Osteoblast (primary cell): ENCODE measurements around the gene FLT4. TPM values are rescaled to one million over a fixed set of nuclear protein-coding genes. Genes with fewer than 3 reads are reported as not detected.

ENCODE experiments used
- DNase-seq: peaks from one replicate; pipeline ENCODE4 v3.0.0; 2011; ENCODE audit warnings: low spot score, mixed read lengths; ENCODE audit not compliant: insufficient read length; ENCODE audit errors: missing footprints
- H2AFZ ChIP-seq: 2 replicates; pipeline ENCODE4 v1.6.0; 2011; ENCODE audit warnings: mild to moderate bottlenecking, low read length
- H3K27ac ChIP-seq: 2 replicates; pipeline ENCODE4 v1.5.1; 2011; ENCODE audit warnings: mild to moderate bottlenecking, low read depth, low read length, moderate library complexity
- H3K27me3 ChIP-seq: 2 replicates; pipeline ENCODE4 v1.6.0; 2012; ENCODE audit warnings: mild to moderate bottlenecking, control low read depth, inconsistent platforms, low read length, moderate library complexity; ENCODE audit not compliant: insufficient read depth
- H3K36me3 ChIP-seq: 2 replicates; pipeline ENCODE4 v1.5.1; 2011; ENCODE audit warnings: mild to moderate bottlenecking, low read length, control low read depth, moderate library complexity; ENCODE audit not compliant: insufficient read depth
- H3K4me1 ChIP-seq: 2 replicates; pipeline ENCODE4 v1.5.1; 2011; ENCODE audit warnings: mild to moderate bottlenecking, low read length, control low read depth, moderate library complexity; ENCODE audit not compliant: insufficient read depth
- H3K4me2 ChIP-seq: 2 replicates; pipeline ENCODE4 v1.6.0; 2011; ENCODE audit warnings: mild to moderate bottlenecking, low read length; ENCODE audit not compliant: insufficient read depth
- H3K4me3 ChIP-seq: fragments of 200-600 bp; sonication (generic); 3 replicates; pipeline ENCODE4 v1.5.1; 2012; ENCODE audit warnings: mild to moderate bottlenecking, low read length, inconsistent platforms; ENCODE audit not compliant: insufficient read depth
- H3K79me2 ChIP-seq: 2 replicates; pipeline ENCODE4 v1.6.0; 2012; ENCODE audit warnings: mild to moderate bottlenecking, low read length, control low read depth, inconsistent platforms; ENCODE audit not compliant: insufficient read depth
- H3K9me3 ChIP-seq: 2 replicates; pipeline ENCODE4 v1.5.1; 2011; ENCODE audit warnings: low read depth, low read length, control low read depth
- H4K20me1 ChIP-seq: 2 replicates; pipeline ENCODE4 v1.6.0; 2012; ENCODE audit warnings: mild to moderate bottlenecking, low read length, control low read depth; ENCODE audit not compliant: insufficient read depth
- total RNA-seq: library from RNA; depleted of rRNA; stranded (reverse); fragments of >200 nt; gene quantifications from 2 replicates; pipeline ENCODE4 v1.2.3, GENCODE V29; 2012
- TF ChIP-seq, protein P1 (sequence below): IDR thresholded peaks from 2 replicates; pipeline ENCODE4 v1.5.1; 2011; ENCODE audit warnings: mild to moderate bottlenecking, low read depth, low read length, moderate library complexity; ENCODE audit errors: extremely low read depth

The FLT4 gene
- total RNA-seq, 1 donor = not detected

DNA sequence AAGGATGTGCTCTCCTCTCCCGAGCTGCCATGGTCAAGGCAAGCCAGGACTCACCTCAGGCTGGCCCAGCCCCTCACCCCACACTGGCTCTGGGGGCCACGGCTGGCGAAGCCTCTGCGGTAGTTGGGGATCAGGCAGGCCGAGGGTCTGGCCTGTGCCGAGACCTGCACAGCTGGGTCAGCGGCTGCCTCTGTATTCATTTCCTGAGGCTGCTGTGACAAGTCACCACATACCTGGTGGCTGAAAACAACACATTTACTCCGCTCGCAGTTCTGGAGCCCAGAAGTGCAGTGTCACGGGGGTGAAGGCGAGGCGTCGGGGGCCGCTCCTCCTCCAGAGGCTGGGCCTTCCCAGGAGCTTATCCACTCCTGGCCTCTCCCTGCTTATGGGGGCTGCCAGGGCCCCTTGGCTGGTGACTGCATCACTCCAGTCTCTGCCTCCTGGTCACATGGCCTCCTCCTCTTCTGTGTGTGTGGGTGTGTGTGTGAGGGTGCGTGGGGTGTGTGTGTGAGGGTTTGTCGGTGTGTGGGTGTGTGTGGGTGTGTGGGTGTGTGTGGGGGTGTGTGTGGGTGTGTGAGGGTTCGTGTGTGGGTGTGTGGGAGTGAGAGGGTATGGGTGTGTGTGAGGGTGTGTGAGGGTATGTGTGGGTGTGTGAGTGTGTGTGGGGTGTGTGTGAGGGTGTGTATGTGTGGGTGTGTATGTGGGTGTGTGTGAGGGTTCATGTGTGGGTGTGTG is 54.9 kb downstream of the FLT4 start:
- Histone ChIP-seq H3K27me3 (peaks cover 44% of the 10 kb centered on the region), H3K27ac (no peak overlapping the region), H3K9me3 (no peaks in the 10 kb centered on the region), H2AFZ (no peak overlapping the region), H3K4me1 (no peaks in the 10 kb centered on the region), H3K4me3 (no peak overlapping the region), H3K36me3 (no peaks in the 10 kb centered on the region), H3K79me2 (no peaks in the 10 kb centered on the region), H3K4me2 (no peak overlapping the region), H4K20me1 (no peaks in the 10 kb centered on the region)
- TF ChIP-seq, protein P1, sequence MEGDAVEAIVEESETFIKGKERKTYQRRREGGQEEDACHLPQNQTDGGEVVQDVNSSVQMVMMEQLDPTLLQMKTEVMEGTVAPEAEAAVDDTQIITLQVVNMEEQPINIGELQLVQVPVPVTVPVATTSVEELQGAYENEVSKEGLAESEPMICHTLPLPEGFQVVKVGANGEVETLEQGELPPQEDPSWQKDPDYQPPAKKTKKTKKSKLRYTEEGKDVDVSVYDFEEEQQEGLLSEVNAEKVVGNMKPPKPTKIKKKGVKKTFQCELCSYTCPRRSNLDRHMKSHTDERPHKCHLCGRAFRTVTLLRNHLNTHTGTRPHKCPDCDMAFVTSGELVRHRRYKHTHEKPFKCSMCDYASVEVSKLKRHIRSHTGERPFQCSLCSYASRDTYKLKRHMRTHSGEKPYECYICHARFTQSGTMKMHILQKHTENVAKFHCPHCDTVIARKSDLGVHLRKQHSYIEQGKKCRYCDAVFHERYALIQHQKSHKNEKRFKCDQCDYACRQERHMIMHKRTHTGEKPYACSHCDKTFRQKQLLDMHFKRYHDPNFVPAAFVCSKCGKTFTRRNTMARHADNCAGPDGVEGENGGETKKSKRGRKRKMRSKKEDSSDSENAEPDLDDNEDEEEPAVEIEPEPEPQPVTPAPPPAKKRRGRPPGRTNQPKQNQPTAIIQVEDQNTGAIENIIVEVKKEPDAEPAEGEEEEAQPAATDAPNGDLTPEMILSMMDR = no peak
- peak; percentile 39 for DNase-seq

DNA sequence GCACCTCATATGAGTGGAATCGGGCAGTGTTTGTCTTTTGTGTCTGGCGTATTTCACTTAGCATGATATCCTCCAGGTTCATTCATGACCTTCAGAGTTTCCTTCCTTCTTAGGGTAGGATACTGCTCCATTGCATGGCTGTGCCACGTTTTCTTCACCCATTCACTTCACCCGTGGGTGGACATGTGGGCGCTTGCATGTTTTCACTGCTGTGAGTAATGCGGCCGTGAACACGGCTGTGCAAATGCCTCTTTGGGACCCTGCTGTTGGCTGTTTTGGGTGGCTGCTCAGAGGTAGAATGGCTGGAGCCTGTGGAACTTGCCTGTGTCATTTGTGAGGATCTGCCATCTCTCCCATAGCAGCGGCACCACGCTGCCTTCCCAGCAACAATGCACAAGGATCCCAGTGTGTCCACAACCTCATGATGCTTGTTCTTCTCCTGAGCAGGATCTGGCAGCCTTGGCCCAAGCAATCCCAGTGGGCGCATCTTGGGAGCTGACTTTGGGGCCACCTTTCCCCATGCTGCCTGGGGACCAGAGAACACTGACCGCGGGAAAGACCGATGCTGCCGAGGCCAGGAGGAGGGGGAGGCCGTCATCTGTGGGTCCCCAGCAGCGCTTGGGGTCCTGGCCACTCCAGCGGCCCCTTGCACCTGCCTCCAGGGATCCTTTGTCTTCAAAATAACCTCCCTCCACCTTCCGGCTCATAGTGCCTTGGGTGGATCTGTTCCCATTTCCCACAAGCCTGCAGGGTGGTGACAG is 55.8 kb downstream of the FLT4 start:
- Histone ChIP-seq H3K27ac (no peak overlapping the region), H3K27me3 (peaks cover 51% of the 10 kb centered on the region), H2AFZ (no peak overlapping the region), H4K20me1 (no peaks in the 10 kb centered on the region), H3K4me2 (no peak overlapping the region), H3K79me2 (no peaks in the 10 kb centered on the region), H3K4me1 (no peaks in the 10 kb centered on the region), H3K4me3 (no peak overlapping the region), H3K9me3 (no peaks in the 10 kb centered on the region), H3K36me3 (no peaks in the 10 kb centered on the region)
- DNase-seq = peak; percentile 58
- TF ChIP-seq, protein P1 = no peak

DNA sequence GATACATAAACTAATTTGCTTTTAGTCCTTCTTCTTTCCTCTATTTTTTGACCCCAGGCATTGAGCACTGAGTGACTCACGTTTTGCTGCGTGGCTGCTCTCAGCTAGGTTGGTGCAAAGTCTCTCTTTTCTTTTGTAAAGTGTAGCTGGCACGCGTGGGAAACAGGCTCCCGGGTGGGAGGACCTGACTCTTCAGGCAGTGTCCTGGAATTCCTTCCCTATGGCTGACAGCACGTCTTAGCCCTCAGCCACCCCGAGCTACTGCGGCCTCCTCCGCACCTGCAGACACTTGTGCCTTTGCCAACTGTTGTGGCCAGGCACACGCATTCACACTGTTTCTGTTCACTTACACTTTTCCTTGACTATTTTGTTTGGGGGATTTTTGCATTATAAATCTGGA is 57.2 kb downstream of the FLT4 start:
- no peaks in the 10 kb centered on the region for H3K4me1 ChIP-seq
- no peaks in the 10 kb centered on the region for H3K79me2 ChIP-seq
- no peaks in the 10 kb centered on the region for H4K20me1 ChIP-seq
- DNase-seq = peak; percentile 37
- H3K27me3 ChIP-seq = peaks cover 54% of the 10 kb centered on the region
- H3K36me3 ChIP-seq = no peaks in the 10 kb centered on the region
- TF ChIP-seq, protein P1 = no peak
- no peak overlapping the region for H2AFZ ChIP-seq
- H3K27ac ChIP-seq = no peak overlapping the region
- H3K4me3 ChIP-seq = no peak overlapping the region
- H3K4me2 ChIP-seq = no peak overlapping the region
- H3K9me3 ChIP-seq = no peaks in the 10 kb centered on the region

DNA sequence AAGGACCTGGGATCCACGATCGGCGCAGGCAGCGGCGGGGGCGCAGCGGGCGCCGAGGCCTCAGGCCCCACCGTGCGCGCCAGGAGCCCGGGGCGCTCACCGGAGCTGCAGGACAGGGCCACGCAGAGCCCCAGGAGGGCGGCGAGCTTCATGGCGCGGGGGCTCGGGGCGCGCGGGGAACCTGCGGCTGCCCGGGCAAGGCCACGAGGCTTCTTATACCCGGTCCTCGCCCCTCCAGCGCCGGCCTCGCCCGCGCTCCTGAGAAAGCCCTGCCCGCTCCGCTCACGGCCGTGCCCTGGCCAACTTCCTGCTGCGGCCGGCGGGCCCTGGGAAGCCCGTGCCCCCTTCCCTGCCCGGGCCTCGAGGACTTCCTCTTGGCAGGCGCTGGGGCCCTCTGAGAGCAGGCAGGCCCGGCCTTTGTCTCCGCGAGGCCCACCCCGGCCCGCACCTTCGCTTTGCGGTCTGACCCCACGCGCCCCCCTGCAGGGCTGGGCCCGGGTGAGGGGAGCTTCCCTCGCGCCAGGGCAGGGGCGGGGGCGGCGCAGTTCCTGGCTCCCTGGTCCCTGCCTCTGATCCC is 58.0 kb downstream of the FLT4 start, which contains the start of gene SCGB3A1:
TSS of gene SCGB3A1 (minus strand) at position 189 of the 577 bp plus-strand sequence. CDS start at position 152, 37 bp downstream.
- Histone ChIP-seq H3K27me3 (peaks cover 54% of the 10 kb centered on the region), H3K79me2 (no peaks in the 10 kb centered on the region), H3K27ac (no peak within 1 kb of the TSS), H4K20me1 (no peaks in the 10 kb centered on the region), H3K4me3 (no peak within 1 kb of the TSS), H3K4me2 (no peak within 1 kb of the TSS), H3K36me3 (no peaks in the 10 kb centered on the region), H3K4me1 (no peaks in the 10 kb centered on the region), H3K9me3 (no peaks in the 10 kb centered on the region), H2AFZ (no peak within 1 kb of the TSS)
- DNase-seq = peak; percentile 55
- TF ChIP-seq, protein P1 = no peak
